Thyroid gland (tissue), 4 donors: Measurements from ENCODE around the gene PITRM1.

Experiments
- POLR2A ChIP-seq, 2 donors: fragments of 450-650 bp; IDR thresholded peaks; one replicate each; pipeline ENCODE4 v1.6.1; 2017; ENCODE audit warnings: antibody characterized with exemption in 2 of 2, mild to moderate bottlenecking in 2 of 2, moderate library complexity in 1 of 2
- TF ChIP-seq, protein P1 (sequence below), 6 experiments: fragments of 200-600 bp in 3 of 6; fragments of 450-650 bp in 3 of 6; sonication (generic) in 3 of 6; IDR thresholded peaks; one replicate each; pipeline ENCODE4 v1.5.1; 2016 to 2019; ENCODE audit warnings: antibody characterized with exemption in 6 of 6, mild to moderate bottlenecking in 2 of 6, inconsistent platforms in 1 of 6, moderate library complexity in 1 of 6

DNA sequence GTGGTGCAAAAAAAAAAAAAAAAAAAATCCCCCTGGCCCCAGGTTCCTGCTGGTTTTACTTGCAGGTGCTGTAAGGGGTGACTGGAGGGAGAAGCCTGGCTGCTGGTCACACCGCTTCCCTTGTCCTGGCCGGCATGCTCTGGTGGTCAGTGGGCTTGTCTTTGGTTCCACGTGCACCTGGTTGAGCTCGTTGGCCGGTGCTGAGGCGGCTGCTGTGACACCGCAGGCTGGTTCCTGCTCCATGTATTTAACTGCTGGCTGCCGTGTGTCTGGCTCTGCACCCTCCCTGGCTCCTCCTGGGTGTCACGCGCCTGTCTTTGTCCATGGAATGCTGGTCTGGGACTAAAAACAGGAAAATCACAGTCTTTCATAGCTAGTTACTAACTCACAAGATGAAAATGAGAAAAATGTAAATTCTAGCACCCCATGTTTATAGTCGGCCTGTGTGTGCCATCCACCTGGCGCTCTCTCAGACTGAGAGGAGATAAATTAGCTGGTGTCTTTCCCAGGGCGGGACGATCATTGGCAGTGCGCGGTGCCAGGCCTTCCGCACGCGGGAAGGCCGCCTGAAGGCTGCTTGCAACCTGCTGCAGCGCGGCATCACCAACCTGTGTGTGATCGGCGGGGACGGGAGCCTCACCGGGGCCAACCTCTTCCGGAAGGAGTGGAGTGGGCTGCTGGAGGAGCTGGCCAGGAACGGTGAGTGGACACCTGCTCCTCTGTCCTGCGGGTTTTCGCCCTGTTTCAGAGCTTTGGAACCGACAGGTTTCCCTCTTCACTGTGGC lies 71.5 kb downstream of the PITRM1 start:
- TF ChIP-seq, protein P1, sequence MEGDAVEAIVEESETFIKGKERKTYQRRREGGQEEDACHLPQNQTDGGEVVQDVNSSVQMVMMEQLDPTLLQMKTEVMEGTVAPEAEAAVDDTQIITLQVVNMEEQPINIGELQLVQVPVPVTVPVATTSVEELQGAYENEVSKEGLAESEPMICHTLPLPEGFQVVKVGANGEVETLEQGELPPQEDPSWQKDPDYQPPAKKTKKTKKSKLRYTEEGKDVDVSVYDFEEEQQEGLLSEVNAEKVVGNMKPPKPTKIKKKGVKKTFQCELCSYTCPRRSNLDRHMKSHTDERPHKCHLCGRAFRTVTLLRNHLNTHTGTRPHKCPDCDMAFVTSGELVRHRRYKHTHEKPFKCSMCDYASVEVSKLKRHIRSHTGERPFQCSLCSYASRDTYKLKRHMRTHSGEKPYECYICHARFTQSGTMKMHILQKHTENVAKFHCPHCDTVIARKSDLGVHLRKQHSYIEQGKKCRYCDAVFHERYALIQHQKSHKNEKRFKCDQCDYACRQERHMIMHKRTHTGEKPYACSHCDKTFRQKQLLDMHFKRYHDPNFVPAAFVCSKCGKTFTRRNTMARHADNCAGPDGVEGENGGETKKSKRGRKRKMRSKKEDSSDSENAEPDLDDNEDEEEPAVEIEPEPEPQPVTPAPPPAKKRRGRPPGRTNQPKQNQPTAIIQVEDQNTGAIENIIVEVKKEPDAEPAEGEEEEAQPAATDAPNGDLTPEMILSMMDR (IDR thresholded peaks at IDR 0.05), result no peak
- TF ChIP-seq POLR2A (IDR thresholded peaks at IDR 0.05), result no peak
